Muscle layer of colon (tissue), 2 donors: Measurements from ENCODE around the gene ITPKA.

Source experiments
- H3K27ac ChIP-seq: one replicate; pipeline ENCODE4 v1.7.0; 2013; ENCODE audit warnings: low read depth, mild to moderate bottlenecking, low read length, moderate library complexity
- H3K27me3 ChIP-seq, 2 donors: one replicate each; pipeline ENCODE4 v1.7.0; 2013; ENCODE audit warnings: low read length in 2 of 2, mild to moderate bottlenecking in 2 of 2; ENCODE audit not compliant: insufficient read depth in 2 of 2, control insufficient read depth in 1 of 2
- H3K36me3 ChIP-seq: one replicate; pipeline ENCODE4 v1.7.0; 2013; ENCODE audit warnings: mild to moderate bottlenecking, low read length; ENCODE audit not compliant: insufficient read depth
- H3K4me1 ChIP-seq: one replicate; pipeline ENCODE4 v1.7.0; 2013; ENCODE audit warnings: mild to moderate bottlenecking, low read length; ENCODE audit not compliant: insufficient read depth
- H3K4me3 ChIP-seq, 2 donors: one replicate each; pipeline ENCODE4 v1.7.0; 2013; ENCODE audit warnings: low read length in 2 of 2, low read depth in 1 of 2, mild to moderate bottlenecking in 1 of 2, moderate library complexity in 1 of 2
- H3K9ac ChIP-seq: one replicate; pipeline ENCODE4 v1.7.0; 2013; ENCODE audit warnings: low read length
- H3K9me3 ChIP-seq: one replicate; pipeline ENCODE4 v1.7.0; 2013; ENCODE audit warnings: mild to moderate bottlenecking, low read length
- donor health status: abdominal sarcoma.
- donor health status: Adenocarcinoma of cecum.

ITPKA gene

DNA sequence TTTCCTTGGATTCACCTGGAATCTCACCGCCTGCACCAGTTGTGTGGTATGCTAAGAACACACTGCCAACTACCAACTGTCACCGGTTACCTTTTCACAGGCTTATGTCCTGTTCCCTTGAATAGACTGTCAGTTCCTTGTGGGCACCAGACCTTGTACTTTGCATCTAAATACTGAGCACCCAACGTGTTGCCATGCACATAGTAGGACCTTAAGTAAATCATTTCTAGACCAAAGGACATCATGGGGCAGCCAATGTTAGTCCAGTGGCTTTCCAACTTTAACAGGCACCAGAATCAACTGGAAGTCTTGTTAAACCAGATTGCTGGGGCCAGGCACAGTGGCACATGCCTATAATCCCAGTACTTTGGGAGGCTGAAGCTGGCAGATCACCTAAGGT is 51.5 kb downstream of the ITPKA start:
- no peak overlapping the region for H3K4me3 ChIP-seq
- H3K9ac ChIP-seq = no peak overlapping the region
- H3K27ac ChIP-seq = no peak overlapping the region
- peaks cover 4% of the 10 kb centered on the region for H3K4me1 ChIP-seq
- H3K27me3 ChIP-seq = no peaks in the 10 kb centered on the region
- no peaks in the 10 kb centered on the region for H3K36me3 ChIP-seq
- H3K9me3 ChIP-seq = no peaks in the 10 kb centered on the region

DNA sequence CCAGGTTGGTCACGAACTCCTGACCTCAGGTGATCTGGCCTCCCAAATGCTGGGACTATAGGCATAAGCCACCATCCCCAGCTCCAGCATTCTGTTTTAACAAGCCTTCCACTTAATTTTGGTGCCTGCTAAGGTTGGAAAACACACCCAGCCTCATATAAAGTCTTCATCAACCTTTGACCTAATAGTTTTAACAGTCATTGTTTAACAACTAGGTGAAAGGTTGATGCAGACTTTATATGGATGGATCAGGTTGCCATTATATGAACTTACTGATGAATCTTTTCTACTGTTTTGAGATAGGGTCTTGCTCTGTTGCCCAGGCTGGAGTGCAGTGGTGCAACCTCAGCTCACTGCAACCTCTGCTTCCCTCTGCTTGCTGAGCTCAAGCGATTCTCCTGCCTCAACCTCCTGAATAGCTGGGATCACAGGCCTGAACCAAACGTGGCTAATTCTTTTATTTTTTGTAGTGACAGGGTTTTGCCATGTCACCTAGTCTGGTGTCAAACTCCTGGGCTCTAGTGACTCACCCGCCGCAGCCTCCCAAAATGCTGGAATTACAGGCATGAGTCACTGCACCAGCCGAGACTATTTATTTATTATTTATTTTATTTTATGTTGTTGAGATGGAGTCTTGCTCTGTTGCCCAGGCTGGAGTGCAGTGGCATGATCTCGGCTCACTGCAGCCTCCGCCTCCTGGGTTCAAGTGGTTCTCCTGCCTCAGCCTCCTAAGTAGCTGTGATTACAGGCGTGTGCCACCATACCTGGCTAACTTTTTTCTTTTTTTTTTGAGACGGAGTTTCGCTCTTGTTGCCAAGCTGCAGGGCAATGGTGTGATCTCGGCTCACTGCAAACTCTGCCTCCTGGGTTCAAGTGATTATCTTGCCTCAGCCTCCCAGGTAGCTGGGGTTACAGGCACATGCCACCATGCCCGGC is 53.4 kb downstream of the ITPKA start:
- peaks cover 4% of the 10 kb centered on the region for H3K4me1 ChIP-seq
- no peak overlapping the region for H3K9ac ChIP-seq
- H3K4me3 ChIP-seq = no peak overlapping the region
- no peaks in the 10 kb centered on the region for H3K9me3 ChIP-seq
- H3K36me3 ChIP-seq = no peaks in the 10 kb centered on the region
- H3K27ac ChIP-seq = no peak overlapping the region
- no peaks in the 10 kb centered on the region for H3K27me3 ChIP-seq

- Histone ChIP-seq H3K27me3 (no peaks in the 10 kb centered on the region), H3K4me3 (no peak overlapping the region), H3K9me3 (no peaks in the 10 kb centered on the region), H3K27ac (no peak overlapping the region), H3K4me1 (no peaks in the 10 kb centered on the region), H3K36me3 (no peaks in the 10 kb centered on the region), H3K9ac (no peak overlapping the region)
Observed at GRCh38 chr15:41550066-41550775, 56.5 kb downstream of the ITPKA start.
